ENCODE data around the gene ARHGEF18.
A peak's percentile ranks its signal among the peaks of the same experiment; 100 is the strongest.

The ARHGEF18 gene

DNA sequence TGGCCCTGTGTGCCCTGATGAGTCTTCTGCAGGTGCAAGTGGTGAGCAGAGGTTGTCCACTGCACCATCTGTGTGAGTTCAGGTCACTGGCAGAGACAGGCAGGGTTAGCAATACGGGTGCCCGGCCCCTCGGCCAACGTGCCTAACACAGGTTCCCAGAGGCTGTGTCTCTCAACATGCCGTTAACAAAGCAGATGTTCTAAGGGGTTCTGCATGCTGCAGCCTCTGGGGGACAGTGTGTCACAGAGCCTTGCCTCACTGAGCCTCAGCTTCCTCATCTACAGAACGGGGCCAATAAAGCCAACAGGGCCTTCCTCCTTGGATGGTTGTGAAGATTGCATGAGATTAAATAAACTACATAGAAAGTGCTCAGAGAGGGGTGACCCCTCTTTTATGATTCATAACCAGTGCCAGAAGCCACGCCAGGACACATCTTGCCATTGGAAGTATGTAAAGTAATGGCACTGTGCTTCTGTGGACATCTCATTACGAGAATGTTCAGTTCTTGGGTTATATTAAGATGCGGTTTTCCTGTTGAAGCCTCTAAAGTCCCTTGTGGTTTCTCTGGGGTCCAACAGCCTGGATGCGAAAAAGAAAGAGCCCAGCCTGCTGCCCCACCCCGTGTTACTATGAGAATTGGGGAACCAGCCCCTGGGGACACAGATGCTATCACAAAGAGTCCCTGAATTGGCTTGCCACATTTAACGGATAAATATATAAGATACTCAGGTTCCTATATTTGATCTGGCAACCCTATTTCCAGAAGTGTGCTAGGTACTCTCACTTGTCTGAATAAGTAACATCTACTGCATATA lies 11.2 kb upstream of the ARHGEF18 start:
- TF ChIP-seq CTCF (IDR thresholded peaks at IDR 0.05) = no peak

- TF ChIP-seq CTCF (IDR thresholded peaks at IDR 0.05) = peak; percentile 94
Observed at GRCh38 chr19:7340959-7341837, 7.5 kb upstream of the ARHGEF18 start.

DNA sequence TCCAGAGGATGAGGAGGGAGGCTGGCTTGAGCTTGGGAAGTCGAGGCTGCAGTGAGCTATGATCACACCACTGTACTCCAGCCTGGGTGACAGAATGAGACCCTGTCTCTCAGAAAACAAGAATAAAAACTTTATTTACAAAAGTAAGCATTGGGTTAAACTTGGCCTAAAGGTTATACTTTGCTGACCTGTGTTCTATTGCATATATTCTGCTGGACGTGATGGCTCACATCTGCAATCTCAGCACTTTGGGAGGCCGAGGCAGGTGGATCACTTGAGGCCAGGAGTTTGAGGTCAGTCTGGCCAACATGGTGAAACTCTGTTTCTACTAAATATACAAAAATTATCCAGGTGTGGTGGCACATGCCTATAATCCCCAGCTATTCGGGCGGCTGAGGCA lies 6.6 kb upstream of the ARHGEF18 start:
- no peak for TF ChIP-seq CTCF (IDR thresholded peaks at IDR 0.05)

DNA sequence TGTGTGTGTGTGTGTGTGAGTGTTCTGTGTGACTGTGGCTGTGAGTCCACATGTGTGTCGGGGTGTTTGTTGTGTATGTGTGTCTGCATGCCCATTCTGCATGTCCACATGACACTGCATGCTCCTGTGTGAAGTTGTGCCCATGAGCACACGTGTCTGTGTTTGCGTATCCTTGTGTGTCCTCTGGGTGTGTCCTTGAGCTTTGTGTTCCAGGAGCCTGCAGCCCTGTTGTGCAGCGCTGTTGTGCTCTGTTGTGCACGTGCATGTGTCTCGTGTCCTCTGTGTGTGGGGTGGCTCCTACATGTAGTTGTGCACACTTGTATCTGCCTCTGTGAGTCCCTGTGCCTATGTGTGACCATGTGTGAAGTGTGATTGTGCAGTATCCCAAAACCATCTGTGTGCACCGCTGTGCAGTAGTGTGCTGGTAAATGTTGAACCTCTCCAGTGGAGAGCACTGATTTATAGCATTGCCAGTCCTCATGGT lies 2.2 kb upstream of the ARHGEF18 start:
- TF ChIP-seq CTCF (IDR thresholded peaks at IDR 0.05) = no peak

- TF ChIP-seq CTCF (IDR thresholded peaks at IDR 0.05) = no peak
Observed at GRCh38 chr19:7349231-7349591, 474 bp downstream of the ARHGEF18 start.

DNA sequence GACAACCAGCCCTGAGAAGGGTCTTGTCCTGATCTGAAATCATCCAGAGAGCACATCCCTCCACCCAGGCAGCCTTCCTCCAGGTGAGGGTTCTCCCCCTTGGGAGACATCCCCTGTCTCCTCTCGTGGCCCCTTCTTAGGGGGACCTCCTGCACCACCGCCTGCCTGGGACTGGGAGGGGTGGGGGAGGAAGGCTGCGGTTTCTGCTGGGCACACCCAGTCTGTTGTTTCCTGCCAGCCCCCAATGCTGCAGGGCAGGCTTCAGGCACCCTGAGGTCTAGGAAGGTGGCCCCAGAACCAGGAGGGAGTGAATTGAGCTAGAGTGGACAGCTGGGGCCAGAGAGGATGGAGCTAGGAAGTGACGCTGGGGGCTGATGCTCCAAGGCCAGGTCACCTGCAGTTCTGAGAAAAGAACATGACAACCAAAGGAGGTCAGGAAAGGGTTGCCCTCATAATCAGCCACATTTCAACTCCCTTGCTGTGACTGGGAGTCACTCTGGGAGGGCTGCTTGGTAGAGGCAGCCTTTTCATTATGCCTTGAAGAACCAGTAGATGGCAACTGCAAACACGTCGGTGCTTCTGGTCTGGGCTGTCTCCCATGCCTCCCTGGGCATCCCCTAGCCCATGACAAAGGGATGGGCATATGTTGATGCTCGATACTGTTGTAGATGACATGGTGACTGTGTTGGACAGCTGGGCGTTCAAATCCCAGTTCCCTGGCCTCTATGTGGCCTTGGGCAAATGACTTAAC lies 1.4 kb downstream of the ARHGEF18 start:
- TF ChIP-seq CTCF (IDR thresholded peaks at IDR 0.05) = no peak

DNA sequence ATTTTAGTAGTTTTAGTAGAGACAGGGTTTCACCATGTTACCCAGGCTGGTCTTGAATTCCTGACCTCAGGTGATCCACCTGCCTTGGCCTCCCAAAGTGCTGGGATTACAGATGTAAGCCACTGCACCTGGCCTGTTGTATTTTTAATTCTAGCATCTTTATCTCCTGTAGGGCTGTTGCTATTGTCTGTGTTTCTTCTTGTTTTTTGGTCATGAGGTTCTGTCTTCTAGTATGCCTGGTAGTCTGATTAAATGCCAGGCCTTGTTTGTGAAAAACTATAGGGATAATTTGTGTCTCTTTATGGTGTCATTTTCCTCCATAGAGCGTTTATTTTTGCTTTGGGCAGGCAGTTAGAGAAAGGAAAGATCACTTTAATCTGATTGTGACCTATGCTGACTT lies 3.1 kb downstream of the ARHGEF18 start:
- no peak for TF ChIP-seq CTCF (IDR thresholded peaks at IDR 0.05)

Data from LNCAP (cell line).